ENCODE results near the gene TRH.

The TRH gene

GRCh38 chr3:129974564-129974832, at the start of gene TRH:
TRH (plus strand) TSS chr3:129974720; CDS start chr3:129975817, 1,097 bp downstream.
- H3K4me3 ChIP-seq: peak within 1 kb of the TSS; percentile 64
- DNase-seq (ENCODE audit: low spot score): no peak
- no peak within 1 kb of the TSS for H3K27ac ChIP-seq
- no peak for TF ChIP-seq CTCF (IDR thresholded peaks at IDR 0.05)

DNA sequence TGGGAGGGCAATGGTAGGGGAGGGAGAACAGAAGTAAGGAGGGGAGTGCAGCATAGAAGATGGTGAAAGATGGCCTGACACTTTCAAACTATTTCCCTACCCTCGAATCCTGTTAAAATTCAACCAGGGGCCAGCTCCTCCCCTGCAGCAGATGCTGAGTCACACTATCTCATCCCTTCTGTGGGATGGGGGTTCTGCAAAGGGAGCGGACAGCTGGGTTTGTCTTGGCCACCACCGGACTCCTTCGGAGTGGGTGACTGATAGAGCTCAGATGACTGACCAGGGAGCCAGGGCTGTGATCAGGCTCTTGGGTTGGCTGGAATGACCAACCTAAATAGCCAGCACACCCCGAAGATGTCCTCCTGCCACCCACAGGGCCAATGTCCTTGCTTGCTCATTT, 47.4 kb upstream of the TRH start:
- no peak for TF ChIP-seq CTCF (IDR thresholded peaks at IDR 0.05)
- Histone ChIP-seq H3K4me3 (no peak overlapping the region), H3K27ac (no peak overlapping the region)
- no peak for DNase-seq (ENCODE audit: low spot score)

DNA sequence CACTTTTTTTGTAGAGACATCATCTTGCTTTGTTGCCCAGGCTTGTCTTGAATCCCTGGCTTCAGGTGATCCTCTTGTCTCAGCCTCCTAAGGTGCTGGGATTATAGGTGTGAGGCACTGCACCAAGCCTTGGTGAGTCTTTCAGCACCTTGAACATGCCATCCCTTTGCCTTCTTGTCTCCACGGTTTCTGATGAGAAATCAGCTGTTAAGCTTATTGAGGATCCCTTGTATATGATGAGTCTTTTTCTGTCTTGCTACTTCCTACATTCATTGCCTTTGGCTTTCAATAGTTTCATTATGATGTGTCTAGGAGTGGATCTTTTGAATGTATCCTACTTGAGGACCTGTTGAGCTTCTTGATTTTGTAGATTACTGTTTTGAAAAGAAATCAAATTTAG, 45.1 kb upstream of the TRH start:
- no peak for TF ChIP-seq CTCF (IDR thresholded peaks at IDR 0.05)
- no peak overlapping the region for H3K27ac ChIP-seq

GRCh38 chr3:129933471-129933870, 41.0 kb upstream of the TRH start:
- DNase-seq (ENCODE audit: low spot score): no peak

More for the DNA sequence above, 45.1 kb upstream of the TRH start:
- DNase-seq (ENCODE audit: low spot score): no peak
- no peak overlapping the region for H3K4me3 ChIP-seq

GRCh38 chr3:129934234-129935123, 40.0 kb upstream of the TRH start:
- no peak for DNase-seq (ENCODE audit: low spot score)
- peak; percentile 65 for TF ChIP-seq CTCF (IDR thresholded peaks at IDR 0.05)
- H3K4me3 ChIP-seq: peak overlapping the region; percentile 55
- H3K27ac ChIP-seq: no peak overlapping the region

More at GRCh38 chr3:129933471-129933870, 41.0 kb upstream of the TRH start:
- no peak overlapping the region for H3K4me3 ChIP-seq
- TF ChIP-seq CTCF (IDR thresholded peaks at IDR 0.05): no peak
- H3K27ac ChIP-seq: no peak overlapping the region

DNA sequence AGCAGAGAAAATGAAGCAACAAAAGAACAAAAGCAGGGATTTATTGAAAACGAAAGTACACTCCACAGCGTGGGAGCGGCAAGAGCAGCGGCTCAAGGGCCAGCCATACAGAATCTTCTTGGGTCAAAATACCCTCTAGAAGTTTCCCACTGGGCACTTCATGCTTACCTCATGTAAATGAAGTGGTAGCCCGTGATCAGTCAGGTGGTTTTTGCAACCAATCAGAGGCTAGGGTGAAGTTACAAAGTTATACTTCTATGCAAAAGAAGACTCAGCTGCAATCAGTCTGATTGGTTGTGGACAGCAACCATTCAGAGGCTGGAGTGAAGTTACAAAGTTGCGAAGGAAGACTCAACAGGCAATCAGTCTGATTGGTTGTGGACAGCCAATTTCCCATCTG, 37.8 kb upstream of the TRH start:
- TF ChIP-seq CTCF (IDR thresholded peaks at IDR 0.05): no peak
- Histone ChIP-seq H3K4me3 (peak overlapping the region; percentile 60), H3K27ac (peak overlapping the region in 1 of 2 donors; percentile 17)
- no peak for DNase-seq (ENCODE audit: low spot score)

- no peak for TF ChIP-seq CTCF (IDR thresholded peaks at IDR 0.05)
- H3K27ac ChIP-seq: no peak overlapping the region
- no peak overlapping the region for H3K4me3 ChIP-seq
- no peak for DNase-seq (ENCODE audit: low spot score)
Observed at GRCh38 chr3:129937717-129938116, 36.8 kb upstream of the TRH start.
